ENCODE measurements around the gene PCF11.

GRCh38 chr11:83175815-83176214, 18.9 kb downstream of the PCF11 start:
- TF ChIP-seq SIN3A (IDR thresholded peaks at IDR 0.05; ENCODE audit: borderline replicate concordance, insufficient read depth, low read length) = no peak
- no peak for TF ChIP-seq TAF1 (IDR thresholded peaks at IDR 0.05; ENCODE audit: borderline replicate concordance, insufficient read depth, low read length)
- TF ChIP-seq POLR2AphosphoS5 (IDR thresholded peaks at IDR 0.05; ENCODE audit: low read depth, low read length) = no peak

All from PFSK-1 (cell line).